ENCODE measurements around the gene CCR3. TPM values are rescaled to one million over a fixed set of nuclear protein-coding genes. Genes with fewer than 3 reads are reported as not detected.

The CCR3 gene
- total RNA-seq, 1 experiment from 2014 or later = not detected

DNA sequence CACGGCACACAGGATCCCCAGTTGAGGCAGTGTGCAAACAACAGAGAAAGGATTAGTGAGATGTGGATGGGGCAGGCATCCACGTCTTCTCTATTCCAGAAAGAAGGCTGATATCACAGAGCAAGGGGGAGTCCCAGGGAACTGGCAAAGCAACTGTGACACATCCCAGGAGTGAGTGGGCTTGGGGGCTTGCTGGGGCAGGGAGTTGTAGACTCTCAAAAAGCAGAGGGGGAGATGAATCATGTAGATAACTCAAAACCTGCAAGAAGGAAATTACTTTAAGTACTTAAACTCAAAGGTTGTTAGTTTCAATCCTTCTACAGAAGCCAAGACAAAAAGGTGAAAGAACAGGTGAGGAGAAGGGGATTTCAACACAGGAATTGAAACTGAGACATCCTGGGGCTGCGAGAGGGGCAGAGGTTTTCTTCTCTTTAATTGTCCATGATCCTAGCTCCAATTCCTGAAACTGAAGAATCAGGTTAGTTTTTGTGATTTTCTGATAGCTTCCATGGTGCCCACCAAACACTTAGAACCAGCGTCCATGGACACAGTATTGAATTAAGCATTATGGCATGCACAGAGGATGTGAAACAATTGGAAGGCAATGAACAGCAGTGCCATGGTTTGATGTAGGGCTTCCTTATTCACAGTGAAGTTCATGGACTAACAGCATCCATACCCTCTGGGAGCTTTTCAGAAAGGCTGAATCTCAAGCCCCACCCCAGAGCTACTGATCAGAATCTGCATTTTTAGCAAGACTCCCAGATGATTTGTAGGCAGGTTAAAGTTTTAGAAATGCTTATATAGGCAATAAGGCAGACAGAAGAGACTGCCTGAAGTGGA lies 52.0 kb downstream of the CCR3 start:
- ChIA-PET CTCF (no interaction called here), POLR2A (no interaction called here)
- Histone ChIP-seq H3K27me3 (ENCODE audit: control insufficient read depth, insufficient read depth, low read length) (peaks cover 8% of the 10 kb centered on the region), H3K27ac (ENCODE audit: low read length) (no peak overlapping the region), H3K4me3 (ENCODE audit: low read depth in 2 of 2, low read length in 2 of 2) (no peak overlapping the region), H3K9me3 (ENCODE audit: control insufficient read depth, insufficient read depth, low read depth, low read length) (no peaks in the 10 kb centered on the region), H3K4me1 (ENCODE audit: control insufficient read depth, insufficient read depth, low read length) (no peaks in the 10 kb centered on the region), H3K36me3 (ENCODE audit: control insufficient read depth, insufficient read depth, low read length) (no peaks in the 10 kb centered on the region)
- intact Hi-C loops (cut with micrococcal nuclease; ENCODE audit: unreplicated experiment) (no loop called here), in situ Hi-C loops (cut with HindIII; ENCODE audit: low pct_unique_long_range_greater_than_20kb, low sequenced_read_pairs) (no loop called here)
- no peak for TF ChIP-seq REST (IDR thresholded peaks at IDR 0.05; ENCODE audit: insufficient read depth in 1 of 2, low read depth in 2 of 2, low read length in 1 of 2)
- no peak for TF ChIP-seq TCF7L2 (IDR thresholded peaks at IDR 0.05; ENCODE audit: low read depth, low read length)
- no peak for TF ChIP-seq CTCF (IDR thresholded peaks at IDR 0.05)
- no peak for TF ChIP-seq POLR2AphosphoS5 (IDR thresholded peaks at IDR 0.05; ENCODE audit: low read depth, low read length)
- no peak for TF ChIP-seq SIN3A (IDR thresholded peaks at IDR 0.05; ENCODE audit: borderline replicate concordance, insufficient read depth, low read depth, low read length)
- ATAC-seq (no peak), DNase-seq (ENCODE audit: low read depth, low spot score) (no peak)
- BruUV-seq (replicated peaks) = no TSS peak

- POLR2A ChIA-PET = no interaction called here
- CTCF ChIA-PET = no interaction called here
- ATAC-seq (no peak), DNase-seq (ENCODE audit: low read depth, low spot score) (no peak)
- in situ Hi-C loops (cut with HindIII; ENCODE audit: low pct_unique_long_range_greater_than_20kb, low sequenced_read_pairs) (no loop called here), intact Hi-C loops (cut with micrococcal nuclease; ENCODE audit: unreplicated experiment) (no loop called here)
- H3K9me3 ChIP-seq (ENCODE audit: control insufficient read depth, insufficient read depth, low read depth, low read length) = no peaks in the 10 kb centered on the region
- no peaks in the 10 kb centered on the region for H3K4me1 ChIP-seq (ENCODE audit: control insufficient read depth, insufficient read depth, low read length)
- H3K36me3 ChIP-seq (ENCODE audit: control insufficient read depth, insufficient read depth, low read length) = no peaks in the 10 kb centered on the region
- no TSS peak for BruUV-seq (replicated peaks)
- H3K27me3 ChIP-seq (ENCODE audit: control insufficient read depth, insufficient read depth, low read length) = peaks cover 4% of the 10 kb centered on the region
- H3K27ac ChIP-seq (ENCODE audit: low read length) = no peak overlapping the region
- H3K4me3 ChIP-seq (ENCODE audit: low read depth in 2 of 2, low read length in 2 of 2) = no peak overlapping the region
- TF ChIP-seq CTCF (IDR thresholded peaks at IDR 0.05) (no peak), REST (IDR thresholded peaks at IDR 0.05; ENCODE audit: insufficient read depth in 1 of 2, low read depth in 2 of 2, low read length in 1 of 2) (no peak), POLR2AphosphoS5 (IDR thresholded peaks at IDR 0.05; ENCODE audit: low read depth, low read length) (no peak), TCF7L2 (IDR thresholded peaks at IDR 0.05; ENCODE audit: low read depth, low read length) (no peak), SIN3A (IDR thresholded peaks at IDR 0.05; ENCODE audit: borderline replicate concordance, insufficient read depth, low read depth, low read length) (no peak)
Observed at GRCh38 chr3:46296826-46297225, 54.6 kb downstream of the CCR3 start.

Data from Panc1 (cell line).